Common myeloid progenitor, CD34-positive (primary cell): ENCODE results near the gene ZNF281.

Source experiments
- CTCF ChIA-PET: fragments of 350-600 bp; sonication (Branson Sonifier 250); formaldehyde crosslinking; loops from one replicate; lab custom pipeline; 2021; ENCODE audit warnings: antibody characterized with exemption; lab: Charles Lee
- POLR2A ChIA-PET: fragments of 350-600 bp; sonication (Branson Sonifier 250); formaldehyde crosslinking; loops from one replicate; lab custom pipeline; 2021; ENCODE audit warnings: antibody characterized with exemption; lab: Charles Lee
- DNase-seq, 3 donors: peaks; one replicate each; pipeline versions ENCODE4 v3.0.0 to v3.0.0-alpha.2; 2013
- H3K27ac ChIP-seq, 2 experiments: 1 replicate in 1 of 2; 2 replicates in 1 of 2; pipeline ENCODE4 v1.7.0; 2013; ENCODE audit warnings: inconsistent platforms in 2 of 2, low read length in 2 of 2, mild to moderate bottlenecking in 2 of 2, low read depth in 1 of 2, moderate library complexity in 1 of 2; ENCODE audit not compliant: severe bottlenecking in 2 of 2, insufficient read depth in 1 of 2, poor library complexity in 1 of 2
- H3K27me3 ChIP-seq, 5 experiments: replicated peaks in 2 of 5; 1 replicate in 3 of 5; 2 replicates in 2 of 5; pipeline versions ENCODE4 v1.6.1 to v1.7.0; 2013; ENCODE audit warnings: low read length in 4 of 5, mild to moderate bottlenecking in 2 of 5, moderate library complexity in 2 of 5, inconsistent platforms in 1 of 5; ENCODE audit not compliant: insufficient read depth in 5 of 5, control insufficient read depth in 4 of 5
- H3K36me3 ChIP-seq, 4 experiments: 1 replicate in 2 of 4; 2 replicates in 2 of 4; pipeline versions ENCODE4 v1.6.1 to v1.7.0; 2013; ENCODE audit warnings: low read length in 3 of 4, control low read depth in 1 of 4, mild to moderate bottlenecking in 1 of 4; ENCODE audit not compliant: control insufficient read depth in 4 of 4, insufficient read depth in 4 of 4
- H3K4me1 ChIP-seq, 4 experiments: 1 replicate in 3 of 4; 2 replicates in 1 of 4; pipeline versions ENCODE4 v1.6.1 to v1.7.1; 2013; ENCODE audit warnings: low read length in 3 of 4, mild to moderate bottlenecking in 3 of 4, control low read depth in 1 of 4, inconsistent platforms in 1 of 4, moderate library complexity in 1 of 4; ENCODE audit not compliant: control insufficient read depth in 4 of 4, insufficient read depth in 4 of 4; ENCODE audit errors: control extremely low read depth in 1 of 4
- H3K4me3 ChIP-seq, 7 experiments: 1 replicate in 4 of 7; 2 replicates in 3 of 7; pipeline versions ENCODE4 v1.5.1 to v1.7.0; 2013; ENCODE audit warnings: mild to moderate bottlenecking in 7 of 7, low read length in 6 of 7, moderate library complexity in 6 of 7, inconsistent platforms in 2 of 7, low read depth in 2 of 7, control low read depth in 1 of 7; ENCODE audit not compliant: insufficient read depth in 4 of 7, control insufficient read depth in 1 of 7; ENCODE audit errors: extremely low read depth in 1 of 7
- H3K9me3 ChIP-seq, 5 experiments: 1 replicate in 4 of 5; 2 replicates in 1 of 5; pipeline versions ENCODE4 v1.6.1 to v1.7.1; 2013; ENCODE audit warnings: low read length in 4 of 5, mild to moderate bottlenecking in 2 of 5, inconsistent platforms in 1 of 5, low read depth in 1 of 5, moderate library complexity in 1 of 5; ENCODE audit not compliant: control insufficient read depth in 4 of 5, insufficient read depth in 2 of 5; ENCODE audit errors: control extremely low read depth in 1 of 5
- WGBS: methylation state at CpG from one replicate; pipeline ENCODE4 v1.1.5; 2013; ENCODE audit not compliant: insufficient coverage; 5-methylcytosine and 5-hydroxymethylcytosine counted together

The ZNF281 gene

DNA sequence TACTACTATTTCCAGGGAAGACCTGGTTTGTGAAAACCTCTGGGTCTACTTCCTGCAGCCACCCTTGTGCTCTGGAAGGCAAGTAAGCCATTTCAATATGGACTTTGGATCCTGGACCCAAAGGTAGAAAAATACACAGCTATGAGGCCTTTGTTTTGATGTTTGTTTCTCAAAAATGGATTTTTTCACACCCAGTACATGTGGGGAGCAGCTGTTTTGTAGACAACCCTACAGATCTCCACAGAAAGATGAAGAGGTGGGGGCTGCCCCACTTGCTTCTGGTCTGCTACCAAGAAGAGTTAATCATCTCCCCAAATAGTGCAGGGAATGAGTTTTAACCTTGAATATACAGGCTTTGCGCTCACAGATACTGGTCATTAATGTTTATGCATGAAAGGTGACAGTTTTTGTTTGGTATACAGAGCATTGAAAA, 29.2 kb downstream of the ZNF281 start:
- no peak for DNase-seq
- POLR2A ChIA-PET: no interaction called here
- CTCF ChIA-PET: interaction anchor here (1.1 to 1.8 kb wide), 2 partner anchors 11 to 36 kb away, joined by 4 read pairs; no protein-coding TSS in a partner anchor
- H3K9me3 ChIP-seq: no peaks in the 10 kb centered on the region
- no peaks in the 10 kb centered on the region for H3K36me3 ChIP-seq
- H3K27ac ChIP-seq: no peak overlapping the region
- no peaks in the 10 kb centered on the region for H3K27me3 ChIP-seq
- H3K4me3 ChIP-seq: no peak overlapping the region
- no peaks in the 10 kb centered on the region for H3K4me1 ChIP-seq
- WGBS: no CpG with 5 or more reads among the region's 1 CpG

DNA sequence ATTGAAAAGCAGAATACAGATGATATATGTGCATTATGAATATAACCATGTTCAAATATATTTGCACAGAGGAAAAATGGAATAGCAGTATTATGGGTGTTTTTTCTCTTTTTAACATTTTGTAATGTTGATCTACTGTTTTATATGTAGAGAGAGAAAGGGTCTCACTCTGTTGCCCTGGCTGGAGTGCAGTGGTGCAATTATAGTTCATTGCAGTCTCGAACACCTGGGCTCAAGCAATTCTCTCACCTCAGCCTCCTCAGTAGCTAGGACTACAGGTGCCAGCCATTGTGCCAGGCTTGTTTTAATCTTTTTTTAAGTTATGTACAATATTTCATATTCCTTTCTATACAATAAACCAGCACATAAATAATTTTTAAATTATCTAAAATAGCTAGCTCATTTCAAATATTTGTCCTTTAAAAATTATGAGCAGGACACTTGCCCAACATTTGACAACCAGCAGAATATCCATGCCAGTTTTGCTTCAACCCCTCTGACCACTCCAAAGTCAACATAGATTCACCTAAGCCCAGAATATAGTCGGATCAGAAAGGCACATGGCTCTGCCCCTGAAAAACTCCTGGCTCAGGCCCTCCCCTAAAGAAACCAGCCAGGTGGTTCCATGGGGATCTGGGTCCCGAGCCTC, 29.8 kb downstream of the ZNF281 start:
- H3K27ac ChIP-seq: no peak overlapping the region
- CTCF ChIA-PET: interaction anchor here (1.1 to 1.8 kb wide), 2 partner anchors 11 to 36 kb away, joined by 4 read pairs; no protein-coding TSS in a partner anchor
- H3K4me3 ChIP-seq: no peak overlapping the region
- no peaks in the 10 kb centered on the region for H3K9me3 ChIP-seq
- DNase-seq: no peak
- POLR2A ChIA-PET: no interaction called here
- H3K27me3 ChIP-seq: no peaks in the 10 kb centered on the region
- no peaks in the 10 kb centered on the region for H3K4me1 ChIP-seq
- 100% methylated on average over 2 of the region's 3 CpGs for WGBS
- no peaks in the 10 kb centered on the region for H3K36me3 ChIP-seq

DNA sequence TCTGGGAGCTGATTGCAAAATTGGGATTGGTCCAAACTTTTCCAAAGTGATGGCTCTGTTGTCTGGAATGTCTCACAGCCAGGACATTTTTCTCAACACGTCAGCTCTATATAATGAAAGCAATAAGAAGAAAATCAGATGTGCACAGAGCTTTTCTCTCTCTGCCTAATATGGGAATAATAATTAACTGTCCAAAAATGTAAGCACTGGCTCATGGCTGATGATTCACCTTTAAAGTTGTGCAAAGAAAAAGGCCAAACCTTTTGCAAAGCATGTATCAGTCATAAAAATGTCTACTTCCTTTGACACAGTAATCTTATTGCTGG, 30.4 kb downstream of the ZNF281 start:
- no peaks in the 10 kb centered on the region for H3K27me3 ChIP-seq
- H3K4me3 ChIP-seq: no peak overlapping the region
- POLR2A ChIA-PET: no interaction called here
- no CpG with 5 or more reads among the region's 1 CpG for WGBS
- no peaks in the 10 kb centered on the region for H3K36me3 ChIP-seq
- H3K27ac ChIP-seq: no peak overlapping the region
- CTCF ChIA-PET: no interaction called here
- no peaks in the 10 kb centered on the region for H3K9me3 ChIP-seq
- no peak for DNase-seq
- no peaks in the 10 kb centered on the region for H3K4me1 ChIP-seq

DNA sequence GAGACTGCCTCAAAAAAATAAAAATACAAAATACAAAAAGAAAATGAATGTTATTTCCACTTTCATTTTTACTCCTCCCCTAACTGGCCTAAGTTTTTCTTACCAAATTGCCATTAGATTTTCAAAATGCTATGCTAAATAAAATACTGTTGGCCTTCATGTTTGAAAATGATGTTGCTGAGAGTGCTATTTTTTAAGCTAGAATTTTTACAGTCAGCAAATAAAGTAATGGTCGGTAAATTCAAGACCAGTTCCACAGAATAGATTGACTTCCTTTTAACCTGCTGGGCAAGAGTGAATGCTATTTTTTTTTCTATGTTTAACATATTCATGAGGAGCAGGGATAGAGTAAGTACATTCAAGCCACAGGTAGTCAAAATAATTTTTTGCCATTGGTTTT, 31.7 kb downstream of the ZNF281 start:
- H3K36me3 ChIP-seq: no peaks in the 10 kb centered on the region
- no peaks in the 10 kb centered on the region for H3K9me3 ChIP-seq
- CTCF ChIA-PET: interaction anchor here (0.7 kb wide), 1 partner anchor 97 kb away, joined by 4 read pairs; no protein-coding TSS in a partner anchor
- H3K4me1 ChIP-seq: no peaks in the 10 kb centered on the region
- WGBS: 60% methylated on average over 1 of the region's 1 CpG
- POLR2A ChIA-PET: no interaction called here
- DNase-seq: no peak
- no peak overlapping the region for H3K27ac ChIP-seq
- no peaks in the 10 kb centered on the region for H3K27me3 ChIP-seq
- no peak overlapping the region for H3K4me3 ChIP-seq

DNA sequence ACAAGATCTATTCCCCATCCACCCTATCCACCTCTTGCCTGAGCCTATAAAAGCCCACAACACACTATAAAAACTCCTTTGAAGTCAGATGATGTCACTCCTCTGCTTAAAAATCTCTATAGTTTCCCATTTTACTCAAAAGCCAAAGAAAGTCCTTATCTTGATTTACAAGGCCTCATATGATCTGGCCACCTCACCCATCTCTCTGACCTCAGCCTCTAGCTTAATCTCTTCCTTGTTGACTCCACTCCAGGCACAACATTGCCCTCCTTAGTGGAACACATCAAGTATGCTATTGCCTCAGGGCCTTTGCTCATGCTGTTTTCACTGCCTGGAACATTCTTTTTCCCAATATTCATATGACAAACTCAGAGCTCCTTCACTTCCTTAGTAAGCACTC, 33.3 kb downstream of the ZNF281 start:
- H3K4me1 ChIP-seq: no peaks in the 10 kb centered on the region
- no peak overlapping the region for H3K4me3 ChIP-seq
- H3K27ac ChIP-seq: no peak overlapping the region
- no peaks in the 10 kb centered on the region for H3K36me3 ChIP-seq
- no peaks in the 10 kb centered on the region for H3K9me3 ChIP-seq
- CTCF ChIA-PET: interaction anchor here (1.1 kb wide), 1 partner anchor 12 kb away, joined by 3 read pairs; no protein-coding TSS in a partner anchor
- POLR2A ChIA-PET: no interaction called here
- no peaks in the 10 kb centered on the region for H3K27me3 ChIP-seq
- DNase-seq: no peak

DNA sequence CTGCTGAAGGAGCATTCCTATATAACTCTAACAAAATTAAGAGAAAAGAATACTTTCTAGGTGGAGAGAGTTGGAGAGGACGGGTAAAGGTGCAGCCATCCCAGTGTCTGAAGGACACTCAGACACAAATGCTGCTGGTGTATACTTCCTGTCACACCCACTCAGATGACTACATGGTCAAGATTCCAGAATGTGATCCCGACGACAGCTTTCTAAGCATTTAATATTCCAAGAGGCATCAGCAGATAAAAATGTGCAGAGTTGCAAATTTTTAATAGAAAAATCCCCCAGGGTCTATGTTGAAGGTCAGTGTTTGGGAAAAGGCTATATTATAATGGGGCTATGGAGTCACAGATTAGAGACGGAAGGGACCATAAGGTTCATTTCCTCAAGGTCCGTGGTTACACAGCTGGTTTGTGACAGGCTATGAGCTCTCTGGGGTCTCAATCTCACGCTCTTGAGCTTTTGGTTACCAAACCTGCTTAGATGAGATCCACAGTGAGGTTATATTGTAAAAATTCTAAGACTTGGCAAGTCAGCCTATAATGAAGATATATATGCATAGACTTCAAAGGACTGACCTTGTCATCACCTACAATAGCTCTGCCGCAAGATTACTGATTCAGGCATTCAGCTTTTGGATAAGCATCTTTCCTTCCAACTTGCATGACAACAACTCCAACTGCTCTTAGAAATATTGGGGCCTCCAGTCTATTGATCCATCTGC, 35.1 kb downstream of the ZNF281 start:
- no peak overlapping the region for H3K27ac ChIP-seq
- no peak overlapping the region for H3K4me3 ChIP-seq
- no peaks in the 10 kb centered on the region for H3K4me1 ChIP-seq
- WGBS: 96% methylated on average over 7 of the region's 7 CpGs
- ChIA-PET CTCF (interaction anchor here (1.1 to 2.0 kb wide), 2 partner anchors 11 to 13 kb away, joined by 3 to 5 read pairs; no protein-coding TSS in a partner anchor), POLR2A (no interaction called here)
- no peaks in the 10 kb centered on the region for H3K27me3 ChIP-seq
- H3K9me3 ChIP-seq: no peaks in the 10 kb centered on the region
- DNase-seq: no peak
- no peaks in the 10 kb centered on the region for H3K36me3 ChIP-seq

DNA sequence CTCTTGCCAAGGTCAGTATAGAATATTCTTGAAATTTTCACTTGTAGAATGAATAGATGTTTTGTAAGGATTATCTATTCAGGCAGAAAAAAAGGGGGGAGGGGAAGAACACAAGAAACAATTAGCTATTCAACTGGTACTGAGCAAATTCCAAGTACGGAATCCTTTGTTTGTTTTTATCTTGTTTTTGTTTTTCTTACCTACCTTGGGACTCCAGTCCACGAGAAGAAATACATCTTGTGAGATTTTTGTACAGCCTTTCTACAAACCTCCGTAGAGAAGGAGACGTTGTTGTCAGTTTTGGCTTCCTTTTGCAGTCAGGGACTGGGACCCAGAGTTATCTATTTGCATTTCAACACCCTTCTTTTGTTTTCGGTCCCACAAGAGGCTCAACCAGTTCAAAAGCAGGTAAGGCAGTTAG, 36.0 kb downstream of the ZNF281 start:
- Histone ChIP-seq H3K9me3 (no peaks in the 10 kb centered on the region), H3K4me3 (no peak overlapping the region), H3K36me3 (no peaks in the 10 kb centered on the region), H3K4me1 (peaks cover 0 to 5% (median under 1%) of the 10 kb centered on the region in 4 experiments), H3K27ac (no peak overlapping the region), H3K27me3 (no peaks in the 10 kb centered on the region)
- no peak for DNase-seq
- CTCF ChIA-PET: interaction anchor here (2.0 kb wide), 1 partner anchor 10 kb away, joined by 5 read pairs; no protein-coding TSS in a partner anchor
- POLR2A ChIA-PET: no interaction called here
- 96% methylated on average over 4 of the region's 5 CpGs for WGBS
